ENCODE measurements around the gene LRRC14B.
A peak's percentile ranks its signal among the peaks of the same experiment; 100 is the strongest.
"Not testable (repeated sequence)": the region's sequence is repeated elsewhere in the genome, so short reads cannot be mapped to it uniquely, and the experiment has no call there.

The LRRC14B gene

GRCh38 chr5:207599-207998 lies 16.3 kb downstream of the LRRC14B start:
- DNase-seq (ENCODE audit: low read depth in 2 of 2): no peak

DNA sequence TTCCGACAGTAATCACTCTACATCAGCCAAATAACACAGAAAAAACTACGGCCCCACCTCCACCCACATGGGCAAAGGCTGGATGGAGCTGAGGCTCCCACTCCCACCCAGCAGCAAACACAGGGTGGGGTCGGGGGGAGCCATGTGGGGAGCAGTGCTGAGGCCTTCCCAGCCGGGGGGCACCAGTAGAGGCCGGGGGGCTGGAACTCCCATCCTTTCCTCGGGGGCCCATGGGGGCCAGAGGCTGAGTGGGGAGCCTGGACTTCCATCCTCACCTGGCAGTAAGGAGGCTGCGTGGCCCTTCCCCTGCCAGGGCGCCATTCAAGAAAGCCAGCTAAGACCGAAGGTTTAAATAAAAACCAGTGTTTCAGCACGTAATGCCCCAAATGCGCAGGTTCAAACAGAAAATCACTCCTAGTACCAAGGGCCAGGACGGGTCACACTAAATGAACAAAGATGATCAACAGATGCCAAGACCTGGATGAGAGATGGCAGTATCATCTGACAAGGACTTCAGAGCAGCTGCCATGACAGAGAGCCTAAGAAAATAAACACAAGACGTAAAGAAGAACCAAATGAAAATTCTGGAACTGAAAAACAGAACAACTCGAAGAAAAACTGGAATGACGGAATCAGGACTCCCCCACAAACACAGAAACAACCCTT lies 17.3 kb downstream of the LRRC14B start:
- no peak for DNase-seq (ENCODE audit: low read depth in 2 of 2)

DNA sequence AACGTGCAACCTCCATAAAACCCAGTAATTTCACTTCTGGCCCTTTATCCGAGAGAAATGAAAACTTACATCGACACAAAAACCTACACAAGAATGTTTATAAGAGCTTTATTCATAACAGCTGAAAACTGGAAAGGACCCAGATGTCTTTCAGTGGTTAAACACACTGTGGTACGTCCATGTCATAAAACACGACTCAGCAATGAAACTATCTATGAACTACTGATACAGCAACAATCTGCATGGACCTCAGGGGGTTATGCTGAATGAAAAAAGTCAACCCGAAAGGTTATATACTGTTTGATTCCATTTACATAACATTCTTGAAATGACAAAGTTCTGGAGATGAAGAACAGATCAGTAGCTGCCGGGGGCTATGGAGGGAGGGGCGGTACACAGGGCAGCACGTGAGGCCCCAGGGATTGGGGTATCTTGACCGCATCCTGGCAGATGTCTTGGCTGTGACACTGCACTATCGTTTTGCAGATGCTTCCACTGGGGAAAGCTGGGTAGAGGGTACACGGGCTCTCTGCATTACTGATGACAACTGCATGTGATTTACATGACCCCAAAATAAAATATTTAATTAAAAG lies 22.6 kb downstream of the LRRC14B start:
- DNase-seq (ENCODE audit: low read depth in 2 of 2): no peak

DNA sequence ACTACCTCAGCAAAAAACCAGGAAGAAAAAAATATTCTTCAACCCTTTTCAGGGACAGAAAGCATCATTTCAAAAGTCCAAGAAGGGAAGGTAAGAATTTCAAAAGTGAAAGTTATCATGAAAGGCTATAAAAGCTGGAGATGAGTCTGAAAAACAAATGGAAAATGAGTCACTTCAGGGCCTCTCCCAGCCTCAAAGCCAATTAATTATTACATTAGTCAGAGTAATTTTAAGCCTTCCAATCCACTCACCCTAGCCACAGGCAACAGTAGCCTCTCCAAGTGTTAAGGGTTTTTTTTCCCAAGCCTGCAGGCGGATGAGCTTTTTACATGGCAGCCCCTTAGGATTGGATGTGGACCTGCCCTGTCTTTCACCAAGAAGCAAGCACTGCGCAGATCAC lies 24.0 kb downstream of the LRRC14B start:
- not testable (repeated sequence) for DNase-seq (ENCODE audit: low read depth in 2 of 2)

DNA sequence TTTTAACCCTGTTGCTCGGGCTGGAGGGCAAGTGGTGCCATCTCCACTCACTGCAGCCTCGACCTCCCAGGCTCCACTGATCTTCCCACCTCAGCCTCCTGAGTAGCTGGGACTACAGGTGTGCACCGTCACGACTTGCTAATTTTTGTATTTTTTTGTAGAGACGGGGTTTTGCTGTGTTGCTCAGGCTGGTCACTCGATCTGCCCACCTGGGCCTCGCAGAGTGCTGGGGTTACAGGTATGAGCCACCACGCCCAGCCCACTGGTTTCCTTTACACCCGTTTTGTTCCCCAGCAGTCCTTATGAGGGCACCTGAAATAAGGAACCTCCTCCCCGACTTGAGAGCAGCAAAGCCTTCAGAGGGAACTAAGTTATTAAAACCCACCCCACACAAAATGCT lies 24.8 kb downstream of the LRRC14B start:
- not testable (repeated sequence) for DNase-seq (ENCODE audit: low read depth in 2 of 2)

- peak; percentile 95 to 97 for DNase-seq (ENCODE audit: low read depth in 2 of 2)
These were observed 26.5 kb downstream of the LRRC14B start, which contains the start of the genes CCDC127 and SDHA for GRCh38 chr5:217494-218456. Gene CCDC127, minus strand, starts transcription at chr5:218153. Its CDS starts 1,304 bp downstream, at chr5:216849. Gene SDHA, plus strand, starts transcription at chr5:218320. Its CDS starts 36 bp downstream, at chr5:218356.

DNA sequence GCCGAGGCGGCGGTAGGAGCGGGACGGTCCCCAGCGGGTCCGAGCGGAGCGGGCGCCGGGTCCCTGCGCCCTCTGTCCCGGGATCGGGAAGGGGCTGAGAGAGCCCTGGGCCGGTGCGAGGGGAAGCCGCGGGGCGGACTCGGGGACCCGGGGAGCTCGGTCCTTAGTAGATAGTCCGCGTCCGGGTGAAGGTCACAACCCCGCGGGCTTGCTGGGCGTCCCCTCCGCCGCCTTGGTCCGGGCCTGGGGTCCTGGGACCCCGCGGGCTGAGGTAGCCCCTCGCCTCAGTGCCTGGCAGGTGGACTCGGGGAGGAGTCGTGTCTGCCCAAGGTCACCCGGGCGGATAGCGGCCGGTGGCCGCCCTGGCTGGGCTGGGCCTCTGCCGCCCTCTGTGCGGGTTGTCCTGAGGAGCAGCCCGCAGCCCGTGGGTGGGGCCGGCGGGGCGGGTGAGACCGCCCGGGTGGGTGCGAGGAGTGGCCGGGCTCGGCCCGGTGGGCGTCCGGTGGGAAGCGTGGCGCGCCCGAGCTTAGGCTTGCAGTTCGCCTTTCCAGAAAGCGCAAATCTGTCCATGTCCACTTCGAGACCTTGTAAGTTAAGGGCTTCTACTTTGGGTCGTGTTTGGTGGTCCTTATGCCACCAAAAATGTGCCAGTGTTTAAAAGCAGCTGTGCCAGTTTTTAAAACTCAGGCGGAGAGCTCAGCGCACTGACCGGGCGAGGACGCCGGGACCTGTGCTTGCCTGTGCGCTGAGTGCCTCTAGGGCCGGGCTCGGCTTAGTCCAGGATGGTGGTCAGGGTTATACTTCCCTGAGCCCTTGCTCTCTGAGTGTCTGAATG lies 27.4 kb downstream of the LRRC14B start:
- DNase-seq (ENCODE audit: low read depth in 2 of 2): no peak

DNA sequence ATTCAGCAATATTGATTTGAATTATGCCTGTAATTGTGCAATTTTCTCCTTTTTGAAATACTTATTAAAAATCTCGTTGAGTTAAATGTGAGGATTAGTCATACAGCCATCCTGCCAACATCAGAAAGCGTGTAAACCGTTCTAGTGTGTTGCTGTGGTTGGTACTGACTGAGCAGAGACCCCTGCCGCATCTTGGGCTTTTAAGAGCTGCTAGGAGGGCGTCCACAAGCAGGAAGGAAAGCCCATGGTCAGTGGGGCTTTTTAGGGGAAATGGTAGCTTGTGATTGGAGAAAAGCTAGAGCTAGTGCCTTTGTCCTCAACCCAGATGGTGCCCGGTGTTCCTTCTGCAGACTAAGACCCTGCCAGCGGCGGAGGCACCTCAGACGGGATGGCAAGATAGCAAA lies 28.2 kb downstream of the LRRC14B start:
- DNase-seq (ENCODE audit: low read depth in 2 of 2): no peak

- DNase-seq (ENCODE audit: low read depth in 2 of 2): no peak
These were observed 28.7 kb downstream of the LRRC14B start for GRCh38 chr5:219991-220390.

GRCh38 chr5:222951-223715 lies 31.8 kb downstream of the LRRC14B start:
- DNase-seq (ENCODE audit: low read depth in 2 of 2): not testable (repeated sequence)

- no peak for DNase-seq (ENCODE audit: low read depth in 2 of 2)
These were observed 32.5 kb downstream of the LRRC14B start for GRCh38 chr5:223791-224190.

DNA sequence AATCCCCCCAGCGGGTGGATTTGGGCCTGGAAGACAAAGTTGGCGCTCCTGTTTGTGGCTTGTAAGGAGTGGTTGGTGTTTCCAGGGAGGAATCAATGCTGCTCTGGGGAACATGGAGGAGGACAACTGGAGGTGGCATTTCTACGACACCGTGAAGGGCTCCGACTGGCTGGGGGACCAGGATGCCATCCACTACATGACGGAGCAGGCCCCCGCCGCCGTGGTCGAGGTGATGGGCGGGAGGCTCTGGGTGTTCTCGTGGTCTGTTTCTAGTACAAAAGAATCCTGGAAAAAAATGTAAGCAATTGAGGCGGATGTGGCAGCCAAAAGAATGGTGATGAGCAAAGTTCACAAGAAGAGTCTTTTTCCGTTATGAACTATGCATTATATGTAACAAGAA lies 34.0 kb downstream of the LRRC14B start:
- no peak for DNase-seq (ENCODE audit: low read depth in 2 of 2)

DNA sequence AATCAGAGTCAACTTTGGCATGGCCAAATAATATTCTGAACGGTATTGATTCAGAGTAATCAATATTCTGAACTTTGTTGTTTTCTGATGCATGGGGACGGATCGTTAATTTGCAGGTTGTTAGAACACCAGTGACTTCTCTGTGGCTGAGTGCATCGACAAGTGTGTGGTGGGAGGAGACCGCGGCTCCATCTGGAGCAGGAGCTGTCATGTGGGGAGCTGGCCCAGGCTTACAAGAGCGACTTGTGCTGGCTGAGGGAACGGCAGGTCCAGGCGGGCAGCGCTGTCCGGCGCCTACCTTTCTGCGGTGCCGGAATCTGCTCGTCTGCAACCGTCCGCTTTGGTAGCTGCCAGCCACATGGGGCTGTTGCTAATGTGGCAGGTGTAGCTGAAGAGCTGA lies 36.1 kb downstream of the LRRC14B start:
- not testable (repeated sequence) for DNase-seq (ENCODE audit: low read depth in 2 of 2)

GRCh38 chr5:228886-229285 lies 37.6 kb downstream of the LRRC14B start:
- no peak for DNase-seq (ENCODE audit: low read depth in 2 of 2)

DNA sequence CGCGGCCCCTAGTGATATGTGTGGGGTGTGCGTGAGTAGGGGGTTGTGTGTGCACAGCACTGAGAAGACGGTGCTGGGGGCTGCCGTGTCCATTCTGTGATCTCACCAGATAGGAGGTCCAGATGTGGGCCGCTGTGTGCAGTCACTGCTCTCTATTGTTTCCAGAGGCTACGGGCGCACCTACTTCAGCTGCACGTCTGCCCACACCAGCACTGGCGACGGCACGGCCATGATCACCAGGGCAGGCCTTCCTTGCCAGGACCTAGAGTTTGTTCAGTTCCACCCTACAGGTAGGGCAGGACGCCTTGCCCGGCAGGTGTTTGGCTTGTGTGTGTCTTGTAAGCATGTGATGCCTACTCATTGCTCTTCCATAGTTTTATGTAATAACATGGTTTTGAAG lies 39.4 kb downstream of the LRRC14B start:
- DNase-seq (ENCODE audit: low read depth in 2 of 2): no peak

DNA sequence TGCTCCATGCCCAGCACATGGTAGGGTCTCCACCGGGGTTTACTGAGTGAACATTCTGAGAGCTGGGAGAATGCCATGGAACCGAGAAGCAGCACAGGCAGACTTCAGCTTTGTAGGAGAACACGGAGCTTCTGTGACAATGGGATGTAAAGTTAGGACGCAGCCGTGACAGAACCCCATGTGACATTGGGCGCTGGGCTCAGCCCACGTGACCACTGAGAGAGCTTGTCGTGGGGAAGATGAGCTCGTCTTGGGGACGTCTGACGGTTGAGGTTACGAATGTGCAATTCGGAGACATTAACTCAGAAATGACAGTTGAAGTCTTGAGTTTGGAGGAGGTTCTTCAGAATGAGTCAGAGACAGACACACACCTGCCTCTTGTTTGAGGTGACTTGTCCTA lies 40.4 kb downstream of the LRRC14B start:
- no peak for DNase-seq (ENCODE audit: low read depth in 2 of 2)

DNA sequence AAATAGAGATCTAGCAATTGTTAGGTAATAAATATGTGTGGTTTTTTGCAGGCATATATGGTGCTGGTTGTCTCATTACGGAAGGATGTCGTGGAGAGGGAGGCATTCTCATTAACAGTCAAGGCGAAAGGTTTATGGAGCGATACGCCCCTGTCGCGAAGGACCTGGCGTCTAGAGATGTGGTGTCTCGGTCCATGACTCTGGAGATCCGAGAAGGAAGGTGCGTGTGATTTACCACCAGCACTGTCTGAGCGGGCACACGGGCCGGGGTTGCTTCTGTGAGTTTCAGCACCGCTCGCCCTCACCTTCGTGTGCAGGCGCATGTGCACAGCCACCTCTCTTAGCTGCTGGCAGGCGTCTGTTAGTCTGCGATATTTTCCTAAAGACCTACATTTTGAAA lies 42.1 kb downstream of the LRRC14B start:
- not testable (repeated sequence) for DNase-seq (ENCODE audit: low read depth in 2 of 2)

DNA sequence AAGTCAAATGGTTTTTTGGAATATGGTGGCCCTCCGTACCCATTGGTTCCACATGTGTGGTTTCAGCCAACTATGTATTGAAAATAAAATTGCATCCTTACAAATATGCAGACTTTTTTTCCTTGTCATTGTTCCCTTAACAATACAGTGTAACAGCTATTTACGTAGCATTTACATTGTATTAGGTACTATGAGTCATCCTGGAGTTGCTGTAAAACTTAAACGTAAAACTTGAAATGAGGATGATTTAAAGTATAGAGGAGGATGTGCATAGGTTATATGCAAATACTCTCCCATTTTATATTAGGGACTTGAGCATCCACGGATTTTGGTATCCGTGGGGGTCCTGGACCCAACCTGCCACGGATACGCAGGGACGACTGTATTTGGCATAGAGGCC lies 43.2 kb downstream of the LRRC14B start:
- DNase-seq (ENCODE audit: low read depth in 2 of 2): no peak

DNA sequence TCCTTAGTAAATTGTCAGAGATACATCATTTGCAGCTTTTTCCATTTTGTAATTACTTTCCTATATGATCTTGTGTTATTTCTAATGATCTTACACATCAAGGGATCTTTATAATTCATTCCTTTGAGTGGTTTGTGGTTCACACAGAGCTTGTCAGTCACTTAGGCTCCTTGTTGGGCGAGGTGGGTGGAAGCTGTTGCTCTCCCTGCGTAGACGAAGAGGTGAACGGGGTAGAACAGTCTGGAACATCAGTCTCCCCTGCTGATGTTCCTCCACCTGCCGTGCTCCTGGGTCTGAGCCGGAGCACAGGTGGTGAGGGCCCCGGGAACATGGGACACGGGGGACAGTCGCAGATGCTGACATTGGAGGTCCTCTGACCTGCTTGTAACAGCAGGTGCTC lies 44.2 kb downstream of the LRRC14B start:
- DNase-seq (ENCODE audit: low read depth in 2 of 2): not testable (repeated sequence)

DNA sequence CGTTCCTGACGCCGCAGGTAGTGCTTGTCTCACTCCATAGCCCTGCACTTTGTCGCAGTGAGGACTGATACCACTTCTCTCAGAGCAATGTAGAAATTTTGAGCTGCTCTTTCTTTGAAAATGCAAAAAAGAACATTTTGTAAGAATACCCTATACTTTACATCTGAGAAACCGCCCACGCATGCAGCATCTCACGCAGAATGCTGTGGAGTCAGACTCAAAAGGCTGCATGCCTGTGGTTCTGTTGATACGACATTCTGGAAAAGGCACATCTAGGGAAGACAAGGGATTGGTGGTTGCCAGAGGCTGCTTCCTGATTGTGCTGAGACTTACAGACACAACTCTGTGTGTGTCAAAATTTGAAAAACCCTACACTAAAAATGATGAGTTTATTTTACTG lies 46.6 kb downstream of the LRRC14B start:
- not testable (repeated sequence) for DNase-seq (ENCODE audit: low read depth in 2 of 2)

GRCh38 chr5:240550-240949 lies 49.3 kb downstream of the LRRC14B start:
- not testable (repeated sequence) for DNase-seq (ENCODE audit: low read depth in 2 of 2)
